Stimulated activated effector memory CD8-positive, alpha-beta T cell treated with anti-CD3 and anti-CD28 coated beads, Interleukin-12 subunit alpha, Interleukin-12 subunit beta, amount 100 ng/mL, for 72 hours (primary cell): ENCODE data around the gene CACNA2D3.

ENCODE experiments used
- ATAC-seq: fragments of 150-1000 bp; cut with Tn5 transposase; 2 replicates; pipeline ENCODE4 v1.10.0; 2021
- DNase-seq, 2 donors: peaks; one replicate each; pipeline ENCODE4 v3.0.0; 2021 to 2022; ENCODE audit warnings: low spot score in 2 of 2
- H3K27ac Mint-ChIP-seq: one replicate; pipeline ENCODE4 v1.8.0; 2022; ENCODE audit warnings: mild to moderate bottlenecking, mixed read lengths
- H3K36me3 Mint-ChIP-seq: one replicate; pipeline ENCODE4 v1.8.0; 2022; ENCODE audit warnings: mild to moderate bottlenecking, mixed read lengths
- H3K4me1 Mint-ChIP-seq: one replicate; pipeline ENCODE4 v1.8.0; 2022; ENCODE audit warnings: mixed read lengths
- H3K4me3 Mint-ChIP-seq: one replicate; pipeline ENCODE4 v1.8.0; 2022; ENCODE audit warnings: mild to moderate bottlenecking, mixed read lengths
- H3K9me3 Mint-ChIP-seq: one replicate; pipeline ENCODE4 v1.8.0; 2022; ENCODE audit warnings: mixed read lengths

Gene CACNA2D3

DNA sequence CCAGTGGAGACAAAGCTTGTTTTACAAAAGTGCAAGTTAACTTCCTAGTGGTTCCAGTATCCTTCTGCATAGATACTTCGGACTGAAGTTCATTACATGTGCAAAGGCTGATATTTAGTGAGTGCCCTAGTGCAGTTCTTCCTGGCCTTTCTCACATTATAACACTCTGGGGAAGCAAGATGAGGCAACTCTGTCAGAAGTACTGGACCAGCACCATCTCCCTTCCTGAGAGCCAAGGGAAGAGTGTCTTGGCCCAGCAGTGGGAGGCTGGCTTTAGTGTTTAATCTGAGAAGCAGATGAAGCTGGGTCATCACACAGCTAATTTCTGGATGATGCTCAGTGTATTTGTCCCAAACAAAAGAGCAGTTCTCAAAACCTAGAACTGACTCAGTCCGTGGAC is 397.7 kb downstream of the CACNA2D3 start:
- no peak overlapping the region for H3K27ac Mint-ChIP-seq
- H3K4me1 Mint-ChIP-seq, result no peaks in the 10 kb centered on the region
- H3K9me3 Mint-ChIP-seq, result peaks cover 9% of the 10 kb centered on the region
- ATAC-seq (no peak), DNase-seq (peak in 1 of 2 donors; percentile 7)
- H3K4me3 Mint-ChIP-seq, result no peak overlapping the region
- no peaks in the 10 kb centered on the region for H3K36me3 Mint-ChIP-seq

DNA sequence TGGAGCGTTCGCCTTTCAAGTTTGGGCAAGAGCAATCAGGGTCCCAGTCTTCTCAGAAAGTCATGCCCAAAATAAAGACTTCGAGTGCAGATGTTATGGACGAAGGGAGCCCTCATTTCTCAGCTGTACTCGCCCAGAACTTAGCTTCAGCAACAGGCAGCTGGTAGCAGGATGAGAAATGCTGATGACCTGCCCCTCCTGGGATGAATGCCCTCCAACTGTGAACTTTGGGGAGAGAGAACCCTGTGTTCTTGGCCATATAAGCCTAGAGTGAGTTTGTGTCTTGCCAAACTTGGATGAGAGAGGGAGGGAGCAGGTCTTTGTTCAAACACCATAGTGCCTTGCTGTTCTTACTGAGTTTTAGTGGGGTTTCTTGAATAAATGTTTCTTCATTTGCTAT is 405.2 kb downstream of the CACNA2D3 start:
- Mint-ChIP-seq H3K9me3 (peaks cover 17% of the 10 kb centered on the region), H3K27ac (no peak overlapping the region), H3K4me3 (no peak overlapping the region), H3K36me3 (no peaks in the 10 kb centered on the region), H3K4me1 (no peaks in the 10 kb centered on the region)
- ATAC-seq (no peak), DNase-seq (no peak)

DNA sequence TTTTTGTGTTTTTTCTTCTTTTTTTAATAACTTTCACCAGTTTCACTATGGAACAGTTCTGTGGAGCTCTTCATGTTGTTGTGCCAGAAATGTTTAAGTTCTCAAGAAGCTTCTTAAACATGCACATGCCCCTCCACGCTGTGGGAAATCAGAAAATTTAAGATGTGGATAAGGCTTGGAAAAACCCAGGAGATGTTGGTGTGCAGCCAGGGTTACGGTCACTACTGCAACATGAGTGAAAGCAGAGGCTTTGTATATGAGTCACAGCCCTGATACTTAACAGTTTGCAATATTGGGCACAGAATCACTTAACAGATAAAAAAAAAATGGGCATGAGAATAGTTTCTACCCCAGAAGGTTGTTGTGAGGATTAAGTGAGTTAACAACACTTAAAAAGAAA is 405.6 kb downstream of the CACNA2D3 start:
- Mint-ChIP-seq H3K4me1 (no peaks in the 10 kb centered on the region), H3K27ac (no peak overlapping the region), H3K4me3 (no peak overlapping the region), H3K36me3 (no peaks in the 10 kb centered on the region), H3K9me3 (peaks cover 17% of the 10 kb centered on the region)
- ATAC-seq (no peak), DNase-seq (no peak)

DNA sequence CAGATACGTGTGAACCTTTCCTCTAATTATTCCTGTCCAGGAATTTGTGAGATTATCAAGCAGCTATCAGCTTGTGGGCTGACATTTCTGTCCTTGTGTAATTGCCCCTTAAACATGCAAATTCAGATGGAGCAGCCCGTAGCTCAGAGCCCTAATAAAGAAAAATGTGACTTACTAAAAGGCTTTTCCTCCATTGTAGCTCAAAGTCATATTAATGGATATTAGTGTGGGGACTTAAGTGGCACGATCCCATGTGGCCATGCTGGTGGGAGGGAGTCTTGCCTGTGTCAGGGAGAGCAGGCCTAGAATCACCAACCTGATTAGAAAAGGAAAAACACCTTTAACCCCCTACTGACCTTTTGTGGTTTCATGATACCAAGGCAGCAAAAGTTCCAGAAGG is 406.3 kb downstream of the CACNA2D3 start:
- Mint-ChIP-seq H3K4me1 (no peaks in the 10 kb centered on the region), H3K9me3 (peaks cover 17% of the 10 kb centered on the region), H3K4me3 (no peak overlapping the region), H3K27ac (no peak overlapping the region), H3K36me3 (no peaks in the 10 kb centered on the region)
- DNase-seq, result no peak
- no peak for ATAC-seq

DNA sequence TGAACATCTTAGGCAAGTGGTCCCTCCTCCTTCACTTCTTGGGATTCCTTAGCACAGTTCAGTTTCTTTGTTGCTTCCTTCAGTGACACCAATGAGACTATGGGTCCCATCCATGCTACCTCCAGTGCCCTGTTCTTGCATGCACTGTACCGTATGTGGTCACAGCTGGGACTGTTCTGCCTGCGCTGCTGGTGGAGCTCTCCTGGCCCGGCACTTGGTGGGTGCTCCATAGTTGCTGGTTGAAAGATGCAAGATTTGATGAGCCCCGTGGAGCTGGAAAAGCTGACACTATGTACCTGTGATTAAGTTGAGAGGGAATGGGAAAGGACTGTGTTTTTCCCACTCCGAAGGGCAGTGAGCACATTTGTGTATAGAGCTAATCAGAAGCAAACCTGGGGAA is 407.7 kb downstream of the CACNA2D3 start:
- H3K36me3 Mint-ChIP-seq, result no peaks in the 10 kb centered on the region
- H3K4me3 Mint-ChIP-seq, result no peak overlapping the region
- no peak for ATAC-seq
- no peak overlapping the region for H3K27ac Mint-ChIP-seq
- peaks cover 12% of the 10 kb centered on the region for H3K9me3 Mint-ChIP-seq
- H3K4me1 Mint-ChIP-seq, result no peaks in the 10 kb centered on the region
- DNase-seq, result no peak

DNA sequence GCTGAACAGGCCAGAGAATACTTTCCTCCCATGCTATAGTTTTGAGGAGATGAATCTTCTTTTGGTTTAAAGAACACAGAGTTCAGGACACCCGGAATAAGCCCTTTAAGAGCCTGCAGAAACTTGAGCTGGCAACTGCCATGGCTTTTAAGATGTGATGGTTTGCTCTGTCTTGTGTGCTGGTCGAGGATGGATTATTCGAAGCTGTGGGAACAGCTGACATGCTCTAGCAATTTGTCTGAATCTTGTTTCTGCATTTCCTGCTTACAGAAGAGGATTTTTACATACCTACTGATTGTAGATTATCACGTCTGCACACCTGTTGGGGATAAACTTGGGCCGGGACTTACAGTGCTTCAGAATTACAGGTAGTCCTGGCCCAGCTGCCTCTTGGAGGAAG is 408.6 kb downstream of the CACNA2D3 start:
- H3K4me1 Mint-ChIP-seq, result no peaks in the 10 kb centered on the region
- H3K9me3 Mint-ChIP-seq, result peaks cover 8% of the 10 kb centered on the region
- H3K36me3 Mint-ChIP-seq, result no peaks in the 10 kb centered on the region
- DNase-seq, result no peak
- no peak overlapping the region for H3K4me3 Mint-ChIP-seq
- no peak for ATAC-seq
- no peak overlapping the region for H3K27ac Mint-ChIP-seq

DNA sequence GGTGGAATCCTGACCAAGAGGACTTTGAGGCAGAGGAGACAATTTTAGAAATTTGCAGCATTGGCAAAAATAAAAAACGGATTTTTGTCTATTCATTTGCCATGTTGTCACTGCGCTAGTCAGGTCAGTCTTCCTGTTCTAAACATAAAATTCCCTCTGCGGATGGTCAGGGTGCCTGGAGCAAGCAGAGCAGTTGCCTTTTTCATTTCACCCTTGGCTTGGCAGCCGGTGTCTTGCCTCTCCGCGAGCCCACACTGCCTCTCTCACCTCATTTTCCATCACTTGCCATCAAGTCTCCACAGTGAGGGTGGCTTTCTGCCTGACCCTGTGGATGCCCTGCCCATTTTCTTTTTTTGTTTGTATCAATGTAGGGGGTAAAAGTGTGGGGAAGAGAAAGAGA is 409.4 kb downstream of the CACNA2D3 start:
- Mint-ChIP-seq H3K9me3 (peaks cover 7% of the 10 kb centered on the region), H3K4me1 (no peaks in the 10 kb centered on the region), H3K4me3 (no peak overlapping the region), H3K36me3 (no peaks in the 10 kb centered on the region), H3K27ac (no peak overlapping the region)
- DNase-seq, result no peak
- ATAC-seq, result no peak

DNA sequence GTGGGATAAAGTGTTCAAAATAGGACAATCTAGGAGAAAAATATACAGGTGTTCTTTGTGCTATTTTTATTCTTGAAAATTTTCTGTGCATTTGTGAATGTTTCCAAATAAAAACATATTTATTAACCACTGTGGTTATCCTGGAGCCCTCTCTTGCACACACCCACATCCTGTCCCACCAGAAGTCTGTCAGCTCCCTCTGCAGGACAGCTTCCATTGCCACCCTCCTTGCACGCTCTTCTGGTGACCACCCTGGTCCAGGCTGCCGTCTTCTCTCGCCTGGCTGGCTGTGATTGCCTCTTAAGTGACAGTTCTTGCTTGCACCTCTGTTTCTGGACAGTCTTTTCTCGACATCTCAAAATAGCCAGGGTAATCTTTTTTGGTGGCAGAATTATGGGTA is 411.5 kb downstream of the CACNA2D3 start:
- no peak for DNase-seq
- Mint-ChIP-seq H3K36me3 (no peaks in the 10 kb centered on the region), H3K27ac (no peak overlapping the region), H3K4me3 (no peak overlapping the region), H3K9me3 (peaks cover 8% of the 10 kb centered on the region), H3K4me1 (no peaks in the 10 kb centered on the region)
- ATAC-seq, result no peak

DNA sequence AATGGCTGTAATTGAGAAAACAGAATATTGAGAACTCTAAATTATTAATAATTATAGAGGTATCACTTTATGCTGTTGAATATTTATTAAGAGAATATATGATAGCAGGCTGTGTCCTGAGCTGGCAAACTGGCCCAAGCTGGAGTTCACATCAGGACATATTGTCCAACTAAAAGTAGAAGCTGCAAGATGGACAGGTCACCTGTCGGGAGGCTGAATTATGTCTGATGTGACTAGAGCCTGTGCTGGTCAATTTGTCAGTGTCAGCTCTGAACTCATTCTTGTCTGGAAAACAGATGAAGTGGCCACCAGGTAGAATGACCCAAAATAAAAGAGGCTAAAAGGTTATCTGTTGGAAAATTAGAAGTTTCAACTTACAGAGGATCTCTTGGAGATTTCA is 413.3 kb downstream of the CACNA2D3 start:
- Mint-ChIP-seq H3K4me3 (no peak overlapping the region), H3K4me1 (no peaks in the 10 kb centered on the region), H3K36me3 (no peaks in the 10 kb centered on the region), H3K9me3 (peaks cover 5% of the 10 kb centered on the region), H3K27ac (no peak overlapping the region)
- ATAC-seq (no peak), DNase-seq (no peak)

DNA sequence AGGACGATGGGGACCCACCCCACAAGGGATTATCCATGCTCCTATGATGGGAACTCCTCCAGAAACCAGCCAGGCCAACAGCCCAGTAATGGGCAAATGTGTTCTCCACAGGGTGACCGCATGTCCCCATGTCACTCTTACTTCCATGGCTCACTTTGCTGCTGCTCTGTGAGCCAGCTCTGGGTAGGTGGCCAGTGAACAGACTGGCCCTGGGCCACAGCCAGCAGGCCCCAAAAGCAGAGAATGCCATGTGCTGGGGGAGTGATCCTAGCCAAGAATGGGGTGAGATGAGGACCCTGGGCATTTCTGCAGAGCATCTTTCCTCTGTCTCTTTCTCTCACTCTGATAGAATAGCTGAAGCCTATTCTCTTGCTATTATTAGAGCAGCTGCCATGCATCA is 414.1 kb downstream of the CACNA2D3 start:
- no peaks in the 10 kb centered on the region for H3K4me1 Mint-ChIP-seq
- ATAC-seq, result no peak
- no peak overlapping the region for H3K27ac Mint-ChIP-seq

DNA sequence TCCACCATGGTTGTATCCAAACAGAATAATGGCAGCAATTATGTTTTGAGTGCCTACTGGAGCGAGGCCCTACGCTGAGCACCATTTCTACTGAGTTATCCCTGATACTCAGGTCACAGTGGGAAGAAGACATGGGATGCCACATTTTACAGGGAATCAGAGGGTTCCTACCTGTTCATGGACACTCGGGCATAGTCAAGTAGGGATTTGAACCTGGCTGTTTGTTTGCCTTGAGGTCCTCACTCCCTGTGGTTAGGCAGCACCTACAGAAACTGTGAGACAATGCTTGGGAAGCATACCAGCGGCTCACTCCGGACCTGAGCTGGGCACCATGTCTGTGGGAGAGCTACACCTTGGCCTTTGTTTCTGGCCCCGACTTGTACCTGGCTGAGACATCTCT is 415.2 kb downstream of the CACNA2D3 start:
- ATAC-seq (no peak), DNase-seq (no peak)
- H3K4me1 Mint-ChIP-seq, result no peaks in the 10 kb centered on the region
- no peak overlapping the region for H3K27ac Mint-ChIP-seq
- H3K4me3 Mint-ChIP-seq, result no peak overlapping the region
- no peaks in the 10 kb centered on the region for H3K36me3 Mint-ChIP-seq
- H3K9me3 Mint-ChIP-seq, result peaks cover 5% of the 10 kb centered on the region

More for the DNA sequence above, 414.1 kb downstream of the CACNA2D3 start:
- no peak for DNase-seq
- H3K9me3 Mint-ChIP-seq, result peaks cover 5% of the 10 kb centered on the region
- H3K4me3 Mint-ChIP-seq, result no peak overlapping the region
- no peaks in the 10 kb centered on the region for H3K36me3 Mint-ChIP-seq

DNA sequence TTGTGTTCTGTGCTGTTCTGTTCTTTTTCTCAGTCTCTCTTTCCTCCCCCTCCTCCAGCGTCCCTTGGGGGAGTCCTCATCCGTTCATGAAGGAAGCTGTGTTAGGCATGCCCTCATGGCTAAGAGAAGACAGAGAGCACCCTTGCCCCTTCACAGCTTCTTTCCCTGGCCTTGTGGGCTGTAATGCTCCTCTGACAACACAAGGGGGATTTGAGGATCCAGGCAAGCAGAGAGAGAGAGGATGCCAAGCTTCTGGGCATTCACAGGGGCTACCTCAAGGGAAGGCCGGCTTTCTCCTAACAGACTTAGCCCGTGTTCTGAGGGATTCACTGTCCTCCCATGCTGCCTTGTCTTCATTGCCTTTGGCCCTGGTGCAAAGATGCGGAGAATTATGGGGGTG is 416.0 kb downstream of the CACNA2D3 start:
- Mint-ChIP-seq H3K9me3 (peaks cover 5% of the 10 kb centered on the region), H3K36me3 (no peaks in the 10 kb centered on the region), H3K27ac (no peak overlapping the region), H3K4me1 (no peaks in the 10 kb centered on the region), H3K4me3 (no peak overlapping the region)
- DNase-seq (no peak), ATAC-seq (no peak)

DNA sequence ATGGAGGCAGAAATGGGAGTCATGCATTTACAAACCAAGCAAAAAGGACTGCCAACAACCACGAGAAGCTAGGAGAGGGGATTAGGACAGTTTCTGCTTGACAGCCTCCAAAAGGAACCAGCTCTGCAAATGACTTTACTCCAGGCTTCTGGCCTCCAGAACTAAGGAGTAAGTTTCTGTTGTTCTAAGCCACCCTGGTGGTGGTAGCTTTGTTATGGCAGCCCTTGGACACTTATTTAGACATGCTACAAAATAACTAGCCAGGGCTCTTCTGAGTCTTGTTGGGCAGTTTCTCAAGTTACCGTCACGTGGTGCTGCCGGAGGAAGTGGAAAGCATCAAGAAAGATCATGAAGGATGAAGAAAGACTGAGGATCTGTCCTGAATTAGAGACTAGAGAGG is 419.0 kb downstream of the CACNA2D3 start:
- no peak for DNase-seq
- no peak for ATAC-seq
- H3K36me3 Mint-ChIP-seq, result no peaks in the 10 kb centered on the region
- H3K4me3 Mint-ChIP-seq, result no peak overlapping the region
- no peaks in the 10 kb centered on the region for H3K4me1 Mint-ChIP-seq
- peaks cover 3% of the 10 kb centered on the region for H3K9me3 Mint-ChIP-seq
- H3K27ac Mint-ChIP-seq, result no peak overlapping the region

DNA sequence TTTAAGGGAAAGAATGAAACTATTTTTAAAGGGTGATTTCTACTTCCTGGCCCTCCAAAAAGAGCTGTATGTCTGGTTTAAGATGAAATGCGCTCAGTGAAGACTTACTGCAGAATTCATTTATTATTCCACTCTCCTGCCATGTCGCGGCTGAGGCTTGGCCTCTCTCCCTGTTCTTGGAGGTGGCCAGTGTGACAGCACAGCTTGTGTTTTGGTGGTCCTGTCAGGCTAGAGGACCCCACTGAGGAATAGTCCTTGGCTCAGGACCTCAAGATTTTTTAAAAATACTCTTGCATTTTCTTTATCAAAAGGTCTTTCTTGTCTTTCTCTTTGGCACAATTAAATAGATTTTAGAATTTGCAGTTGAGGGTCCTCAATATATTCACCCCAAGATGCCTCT is 421.1 kb downstream of the CACNA2D3 start:
- no peak overlapping the region for H3K4me3 Mint-ChIP-seq
- H3K9me3 Mint-ChIP-seq, result peaks cover 1% of the 10 kb centered on the region
- H3K36me3 Mint-ChIP-seq, result no peaks in the 10 kb centered on the region
- no peak for ATAC-seq
- H3K27ac Mint-ChIP-seq, result no peak overlapping the region
- DNase-seq, result no peak
- no peaks in the 10 kb centered on the region for H3K4me1 Mint-ChIP-seq

DNA sequence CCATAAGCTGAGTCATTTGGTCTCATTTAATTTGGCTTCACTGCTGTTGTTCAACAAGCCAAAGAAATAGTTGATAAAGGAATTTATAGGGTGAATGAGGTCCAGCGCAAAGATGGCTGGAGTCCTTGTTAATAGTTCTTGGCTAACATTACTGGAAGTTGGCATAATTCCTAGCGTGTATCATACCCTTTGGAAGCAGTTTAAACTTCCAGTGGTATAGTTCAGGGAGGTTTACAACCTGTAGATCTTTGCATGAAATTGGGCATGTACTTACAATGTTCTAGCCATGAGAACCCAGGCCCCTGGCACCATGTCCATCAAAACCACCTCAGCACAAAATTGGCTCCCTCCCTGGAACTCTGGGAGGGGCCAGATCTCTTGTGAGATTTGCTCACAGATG is 424.7 kb downstream of the CACNA2D3 start:
- H3K4me1 Mint-ChIP-seq, result no peaks in the 10 kb centered on the region
- DNase-seq (no peak), ATAC-seq (no peak)
- no peak overlapping the region for H3K27ac Mint-ChIP-seq
- H3K9me3 Mint-ChIP-seq, result peaks cover 6% of the 10 kb centered on the region
- H3K36me3 Mint-ChIP-seq, result no peaks in the 10 kb centered on the region
- H3K4me3 Mint-ChIP-seq, result no peak overlapping the region

DNA sequence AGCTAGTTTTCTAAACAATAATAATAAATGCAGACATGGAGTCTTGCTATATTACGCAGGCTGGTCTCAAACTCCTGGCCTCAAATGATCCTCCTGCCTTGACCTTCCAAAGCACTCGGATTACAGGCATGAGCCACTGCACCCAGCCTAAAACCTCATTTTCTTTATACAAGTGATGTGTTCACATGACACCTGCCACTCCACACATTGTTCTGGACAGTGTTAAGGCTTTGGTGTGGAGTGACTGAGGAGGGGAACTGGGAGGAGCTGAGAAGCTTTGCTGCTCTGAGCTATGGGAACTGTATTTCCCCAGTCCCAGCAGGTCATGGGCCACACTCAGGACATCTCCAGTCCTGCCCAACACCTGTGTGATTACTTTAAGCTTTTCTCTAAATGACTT is 425.5 kb downstream of the CACNA2D3 start:
- DNase-seq (no peak), ATAC-seq (no peak)
- Mint-ChIP-seq H3K4me3 (no peak overlapping the region), H3K36me3 (no peaks in the 10 kb centered on the region), H3K27ac (no peak overlapping the region), H3K9me3 (peaks cover 6% of the 10 kb centered on the region), H3K4me1 (no peaks in the 10 kb centered on the region)

DNA sequence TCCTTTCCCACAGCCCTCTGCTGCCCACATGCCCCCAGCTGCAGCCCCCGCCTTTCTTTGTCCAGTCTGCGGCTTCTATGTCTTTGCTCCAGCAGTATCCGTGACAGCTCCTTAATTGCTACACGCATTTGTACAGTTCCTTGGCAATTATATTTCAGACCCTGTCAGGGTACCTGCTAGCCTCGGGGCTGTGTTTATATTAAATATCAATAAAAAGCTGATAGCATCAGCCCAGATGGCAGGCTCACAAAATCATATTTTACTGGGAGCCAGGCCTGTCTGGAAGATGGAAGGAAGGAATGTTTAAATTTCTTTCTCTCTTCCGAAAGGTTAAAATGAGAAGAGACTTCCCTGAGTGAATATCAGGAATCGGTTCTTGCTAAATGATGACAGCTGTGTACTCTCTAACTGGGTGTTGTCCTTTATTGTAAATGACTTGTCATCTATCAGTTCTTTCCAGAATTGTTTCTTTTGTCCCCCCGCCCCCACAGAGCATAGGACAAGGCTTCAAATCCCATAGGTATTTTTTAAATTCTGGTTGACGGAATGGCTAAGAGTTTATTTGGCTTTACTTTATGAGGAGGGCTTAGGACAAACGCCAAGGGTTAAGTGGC is 427.4 kb downstream of the CACNA2D3 start:
- no peak for ATAC-seq
- Mint-ChIP-seq H3K27ac (no peak overlapping the region), H3K4me1 (no peaks in the 10 kb centered on the region), H3K4me3 (no peak overlapping the region), H3K36me3 (no peaks in the 10 kb centered on the region), H3K9me3 (peaks cover 6% of the 10 kb centered on the region)
- DNase-seq, result no peak
